B cell (primary cell): ENCODE measurements around the gene CPA2. TPM values are rescaled to one million over a fixed set of nuclear protein-coding genes. Genes with fewer than 3 reads are reported as not detected.

Experiments
- ATAC-seq: fragments of 200-7000 bp; cut with Tn5 transposase; one replicate; pipeline ENCODE4 v1.10.0; 2021; ENCODE audit warnings: low read depth, mild to moderate bottlenecking, moderate number of reproducible peaks, moderate library complexity
- CTCF ChIA-PET: fragments of 350-600 bp; sonication (Branson Sonifier 250); formaldehyde crosslinking; loops from one replicate; lab custom pipeline; 2021; ENCODE audit warnings: antibody characterized with exemption, inconsistent platforms; lab: Charles Lee
- POLR2A ChIA-PET: fragments of 350-600 bp; sonication (Branson Sonifier 250); formaldehyde crosslinking; loops from one replicate; lab custom pipeline; 2021; ENCODE audit warnings: antibody characterized with exemption; lab: Charles Lee
- DNase-seq: peaks from one replicate; pipeline ENCODE4 v3.0.0; 2013
- H2AFZ ChIP-seq: 2 replicates; pipeline ENCODE4 v1.6.1; 2012; ENCODE audit warnings: mild to moderate bottlenecking, low read depth, low read length; ENCODE audit not compliant: insufficient read depth, poor library complexity, severe bottlenecking
- H3K27ac ChIP-seq, 2 donors: 1 replicate in 1 of 2; 2 replicates in 1 of 2; pipeline ENCODE4 v1.5.1; 2012 to 2013; ENCODE audit warnings: low read length in 2 of 2, mild to moderate bottlenecking in 2 of 2, moderate library complexity in 1 of 2
- H3K27me3 ChIP-seq, 4 experiments: fragments of 200-600 bp in 1 of 4; sonication (generic) in 1 of 4; replicated peaks in 1 of 4; 1 replicate in 2 of 4; 2 replicates in 2 of 4; pipeline versions ENCODE4 v1.6.1 to v1.7.0; 2013 to 2016; ENCODE audit warnings: low read length in 3 of 4, mild to moderate bottlenecking in 2 of 4, mixed read lengths in 1 of 4, moderate library complexity in 1 of 4; ENCODE audit not compliant: insufficient read depth in 4 of 4, control insufficient read depth in 3 of 4; ENCODE audit errors: control extremely low read depth in 1 of 4
- H3K36me3 ChIP-seq, 2 experiments: replicated peaks in 1 of 2; 1 replicate in 1 of 2; 2 replicates in 1 of 2; pipeline versions ENCODE4 v1.6.1 to v1.7.1; 2013; ENCODE audit warnings: low read length in 1 of 2; ENCODE audit not compliant: insufficient read depth in 2 of 2, control insufficient read depth in 1 of 2; ENCODE audit errors: control extremely low read depth in 1 of 2, extremely low read depth in 1 of 2
- H3K4me1 ChIP-seq, 2 donors: fragments of 200-600 bp in 1 of 2; sonication (generic) in 1 of 2; 1 replicate in 1 of 2; 2 replicates in 1 of 2; pipeline versions ENCODE4 v1.5.1 to v1.6.1; 2013 to 2017; ENCODE audit warnings: low read length in 2 of 2; ENCODE audit not compliant: control insufficient read depth in 2 of 2, insufficient read depth in 2 of 2
- H3K4me2 ChIP-seq: replicated peaks from 2 replicates; pipeline ENCODE3; 2012; ENCODE audit warnings: mild to moderate bottlenecking, low read depth, low read length; ENCODE audit not compliant: poor library complexity, severe bottlenecking
- H3K4me3 ChIP-seq, 5 experiments: fragments of 200-600 bp in 1 of 5; sonication (generic) in 1 of 5; 1 replicate in 3 of 5; 2 replicates in 2 of 5; pipeline versions ENCODE4 v1.5.1 to v1.7.0; 2011 to 2016; ENCODE audit warnings: low read length in 4 of 5, mild to moderate bottlenecking in 4 of 5, low read depth in 2 of 5, control low read depth in 1 of 5, moderate library complexity in 1 of 5; ENCODE audit not compliant: insufficient read depth in 1 of 5; ENCODE audit errors: control extremely low read depth in 1 of 5, extremely low read depth in 1 of 5
- H3K79me2 ChIP-seq: fragments of 200-600 bp; sonication (generic); one replicate; pipeline ENCODE4 v1.6.0; 2016; ENCODE audit warnings: low read length; ENCODE audit not compliant: control insufficient read depth, insufficient read depth
- H3K9ac ChIP-seq: fragments of 200-600 bp; sonication (generic); 2 replicates; pipeline ENCODE4 v1.6.1; 2017; ENCODE audit warnings: mild to moderate bottlenecking, low read length, moderate library complexity
- H3K9me3 ChIP-seq, 3 donors: one replicate each; pipeline versions ENCODE4 v1.6.1 to v1.7.1; 2013; ENCODE audit warnings: low read length in 2 of 3; ENCODE audit not compliant: control insufficient read depth in 2 of 3, insufficient read depth in 1 of 3; ENCODE audit errors: control extremely low read depth in 1 of 3
- H4K20me1 ChIP-seq: 2 replicates; pipeline ENCODE4 v1.6.0; 2012; ENCODE audit warnings: mild to moderate bottlenecking, low read length; ENCODE audit not compliant: insufficient read depth, control insufficient read depth, poor library complexity, severe bottlenecking
- H3K27ac Mint-ChIP-seq: one replicate; pipeline ENCODE4 v1.8.0; 2021; ENCODE audit warnings: mixed read lengths
- H3K27me3 Mint-ChIP-seq: one replicate; pipeline ENCODE4 v1.8.0; 2021; ENCODE audit warnings: mixed read lengths
- H3K4me1 Mint-ChIP-seq: one replicate; pipeline ENCODE4 v1.8.0; 2021; ENCODE audit warnings: mixed read lengths
- H3K4me3 Mint-ChIP-seq: one replicate; pipeline ENCODE4 v1.8.0; 2021; ENCODE audit warnings: mixed read lengths
- H3K9me3 Mint-ChIP-seq: one replicate; pipeline ENCODE4 v1.8.0; 2022; ENCODE audit warnings: mixed read lengths; ENCODE audit not compliant: insufficient read depth
- EZH2 ChIP-seq: IDR thresholded peaks from 2 replicates; pipeline ENCODE4 v1.6.1; 2012; ENCODE audit warnings: borderline replicate concordance, low read depth, mild to moderate bottlenecking, moderate library complexity, low read length; ENCODE audit not compliant: insufficient read depth, poor library complexity, severe bottlenecking
- WGBS: methylation state at CpG from one replicate; pipeline ENCODE4 v1.1.5; 2013; ENCODE audit warnings: missing lambda C conversion rate; ENCODE audit not compliant: insufficient coverage; 5-methylcytosine and 5-hydroxymethylcytosine counted together
- intact Hi-C: fragments of 100-400 bp; cut with micrococcal nuclease; formaldehyde crosslinking; loops from one replicate; pipeline ENCODE4 v1.10.0; 2022
- polyA plus RNA-seq: library from polyadenylated mRNA; depleted of rRNA; stranded (reverse); fragments of >200 nt; gene quantifications from 2 replicates; pipeline ENCODE4 v1.2.3, GENCODE V29; 2012
- total RNA-seq, 2 donors: library from RNA; stranded (reverse); fragments of 120-200 nt in 1 of 2; gene quantifications; 1 replicate in 1 of 2; 2 replicates in 1 of 2; pipeline versions ENCODE4 v1.2.3 to v1.2.4, GENCODE V29; 2013 to 2022
- TF ChIP-seq, protein P1 (sequence below): fragments of 200-600 bp; IDR thresholded peaks from one replicate; pipeline ENCODE4 v1.8.0; 2022; ENCODE audit warnings: antibody characterized with exemption, mild to moderate bottlenecking

The CPA2 gene
- total and polyA plus RNA-seq, 2 donors (not counting 1 experiment from before 2014, with no cell fraction given), result not detected

DNA sequence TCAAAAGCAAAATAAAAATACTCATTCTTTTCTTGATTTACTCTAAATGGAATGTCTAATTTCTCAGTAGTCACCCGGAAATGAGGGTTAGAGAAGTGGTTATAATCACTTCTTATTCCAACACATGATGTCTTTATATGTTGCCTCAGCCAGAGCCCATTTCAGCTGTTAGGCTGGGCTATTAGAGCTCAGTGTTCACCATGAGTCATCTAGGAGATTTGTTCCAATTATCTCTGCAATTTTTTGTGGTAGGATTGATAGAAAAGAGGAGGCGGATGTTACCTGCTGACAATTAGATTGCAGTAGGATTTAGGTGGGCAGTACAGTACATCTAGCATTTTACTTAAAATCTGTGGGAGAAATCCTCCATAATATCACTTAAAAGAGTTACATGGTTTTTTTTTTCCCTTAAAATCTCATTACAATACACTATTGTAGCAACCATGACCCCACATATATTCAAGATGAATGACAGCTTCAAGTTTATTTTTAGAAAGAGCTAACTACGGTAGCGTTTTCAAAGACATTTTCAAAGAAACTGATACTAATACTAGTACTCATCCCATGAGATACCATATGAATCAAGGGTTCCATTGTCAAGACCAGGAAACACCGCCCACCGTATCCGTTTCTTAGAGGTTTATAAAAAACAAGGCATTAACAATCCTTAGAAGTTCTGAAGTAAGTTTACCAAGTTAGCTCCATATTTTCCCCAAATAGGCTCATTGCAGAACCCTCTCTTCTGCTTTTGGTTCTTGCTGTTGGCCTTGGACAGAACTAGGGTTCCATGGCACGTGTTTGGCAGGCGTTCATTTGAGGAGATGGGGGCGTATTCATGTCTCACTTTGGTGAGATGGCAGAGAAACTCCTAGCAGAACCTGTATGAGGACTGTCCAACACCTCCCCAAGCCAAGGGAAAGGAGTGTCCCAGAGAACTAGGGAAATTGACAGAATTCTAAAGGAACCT, 10.4 kb downstream of the CPA2 start:
- CTCF ChIA-PET, result interaction anchor here (0.6 kb wide), 1 partner anchor 1457 kb away, joined by 3 read pairs; no protein-coding TSS in a partner anchor
- POLR2A ChIA-PET, result no interaction called here
- no peak overlapping the region for H3K4me3 Mint-ChIP-seq

More for the DNA sequence above, 10.4 kb downstream of the CPA2 start:
- no peaks in the 10 kb centered on the region for H4K20me1 ChIP-seq
- H3K9me3 Mint-ChIP-seq, result no peaks in the 10 kb centered on the region
- H3K27me3 ChIP-seq, result peaks cover 0 to 12% (median 7%) of the 10 kb centered on the region in 4 experiments
- WGBS, result 93% methylated on average over 5 of the region's 10 CpGs
- no peak overlapping the region for H3K9ac ChIP-seq
- H2AFZ ChIP-seq, result no peak overlapping the region
- no peaks in the 10 kb centered on the region for H3K36me3 ChIP-seq
- TF ChIP-seq, protein P1, sequence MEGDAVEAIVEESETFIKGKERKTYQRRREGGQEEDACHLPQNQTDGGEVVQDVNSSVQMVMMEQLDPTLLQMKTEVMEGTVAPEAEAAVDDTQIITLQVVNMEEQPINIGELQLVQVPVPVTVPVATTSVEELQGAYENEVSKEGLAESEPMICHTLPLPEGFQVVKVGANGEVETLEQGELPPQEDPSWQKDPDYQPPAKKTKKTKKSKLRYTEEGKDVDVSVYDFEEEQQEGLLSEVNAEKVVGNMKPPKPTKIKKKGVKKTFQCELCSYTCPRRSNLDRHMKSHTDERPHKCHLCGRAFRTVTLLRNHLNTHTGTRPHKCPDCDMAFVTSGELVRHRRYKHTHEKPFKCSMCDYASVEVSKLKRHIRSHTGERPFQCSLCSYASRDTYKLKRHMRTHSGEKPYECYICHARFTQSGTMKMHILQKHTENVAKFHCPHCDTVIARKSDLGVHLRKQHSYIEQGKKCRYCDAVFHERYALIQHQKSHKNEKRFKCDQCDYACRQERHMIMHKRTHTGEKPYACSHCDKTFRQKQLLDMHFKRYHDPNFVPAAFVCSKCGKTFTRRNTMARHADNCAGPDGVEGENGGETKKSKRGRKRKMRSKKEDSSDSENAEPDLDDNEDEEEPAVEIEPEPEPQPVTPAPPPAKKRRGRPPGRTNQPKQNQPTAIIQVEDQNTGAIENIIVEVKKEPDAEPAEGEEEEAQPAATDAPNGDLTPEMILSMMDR, result no peak
- no peak for TF ChIP-seq EZH2
- no peaks in the 10 kb centered on the region for H3K79me2 ChIP-seq
- H3K27ac ChIP-seq, result no peak overlapping the region
- H3K4me3 ChIP-seq, result no peak overlapping the region
- intact Hi-C loops, result no loop called here
- DNase-seq (no peak), ATAC-seq (no peak)
- peaks cover 0 to 7% (median 0%) of the 10 kb centered on the region in 3 donors for H3K9me3 ChIP-seq
- no peak overlapping the region for H3K27ac Mint-ChIP-seq
- no peak overlapping the region for H3K4me2 ChIP-seq
- H3K27me3 Mint-ChIP-seq, result peaks cover 25% of the 10 kb centered on the region
- peaks cover 0 to 2% of the 10 kb centered on the region in 2 donors for H3K4me1 ChIP-seq
- H3K4me1 Mint-ChIP-seq, result no peaks in the 10 kb centered on the region
